ENCODE data around the gene ARHGEF17.

DNA sequence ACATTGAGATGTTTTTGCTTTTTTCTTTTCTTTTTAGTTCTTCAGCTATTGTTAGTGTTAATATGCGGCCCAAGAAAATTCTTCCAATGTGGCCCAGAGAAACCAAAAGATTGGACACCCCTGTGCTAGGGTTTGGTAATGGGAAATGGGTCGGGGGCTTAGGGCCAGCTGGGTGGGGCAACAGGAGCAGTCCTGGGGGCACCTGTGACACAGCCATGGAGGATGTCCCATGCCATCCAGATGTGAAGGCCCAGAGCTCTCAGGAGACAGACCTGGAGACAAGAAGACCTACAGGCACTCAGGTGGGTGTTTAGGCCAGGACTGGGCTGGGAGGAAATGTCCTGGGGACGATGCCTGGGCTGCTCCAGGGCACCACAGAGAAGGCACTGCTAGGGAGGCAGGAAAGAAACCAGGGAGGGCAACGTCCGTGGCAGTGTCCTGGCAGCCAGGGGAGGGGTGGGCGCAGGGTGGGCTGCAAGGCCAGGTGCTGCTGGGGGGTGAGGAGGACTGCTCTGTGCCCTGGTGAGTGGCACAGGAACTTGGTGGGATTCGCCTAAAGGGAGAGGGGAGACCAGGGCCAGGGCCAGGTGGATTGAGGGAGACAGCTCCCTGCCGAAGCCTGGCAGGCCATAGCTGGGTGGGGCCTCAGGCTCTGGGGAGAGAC, 89.5 kb downstream of the ARHGEF17 start:
- TF ChIP-seq ZNF232 (CRISPR knock-in tag; IDR thresholded peaks at IDR 0.05; ENCODE audit: borderline replicate concordance) = no peak
- no peak for TF ChIP-seq THYN1 (CRISPR knock-in tag; IDR thresholded peaks at IDR 0.05; ENCODE audit: borderline replicate concordance, low read depth)
- TF ChIP-seq NFE2L2 (IDR thresholded peaks at IDR 0.05; ENCODE audit: low read length) = no peak
- TF ChIP-seq, protein P1, sequence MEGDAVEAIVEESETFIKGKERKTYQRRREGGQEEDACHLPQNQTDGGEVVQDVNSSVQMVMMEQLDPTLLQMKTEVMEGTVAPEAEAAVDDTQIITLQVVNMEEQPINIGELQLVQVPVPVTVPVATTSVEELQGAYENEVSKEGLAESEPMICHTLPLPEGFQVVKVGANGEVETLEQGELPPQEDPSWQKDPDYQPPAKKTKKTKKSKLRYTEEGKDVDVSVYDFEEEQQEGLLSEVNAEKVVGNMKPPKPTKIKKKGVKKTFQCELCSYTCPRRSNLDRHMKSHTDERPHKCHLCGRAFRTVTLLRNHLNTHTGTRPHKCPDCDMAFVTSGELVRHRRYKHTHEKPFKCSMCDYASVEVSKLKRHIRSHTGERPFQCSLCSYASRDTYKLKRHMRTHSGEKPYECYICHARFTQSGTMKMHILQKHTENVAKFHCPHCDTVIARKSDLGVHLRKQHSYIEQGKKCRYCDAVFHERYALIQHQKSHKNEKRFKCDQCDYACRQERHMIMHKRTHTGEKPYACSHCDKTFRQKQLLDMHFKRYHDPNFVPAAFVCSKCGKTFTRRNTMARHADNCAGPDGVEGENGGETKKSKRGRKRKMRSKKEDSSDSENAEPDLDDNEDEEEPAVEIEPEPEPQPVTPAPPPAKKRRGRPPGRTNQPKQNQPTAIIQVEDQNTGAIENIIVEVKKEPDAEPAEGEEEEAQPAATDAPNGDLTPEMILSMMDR (CRISPR knock-in tag; IDR thresholded peaks at IDR 0.05) = no peak

Measured in HepG2 (cell line).